ENCODE results near the gene RLN3.

DNA sequence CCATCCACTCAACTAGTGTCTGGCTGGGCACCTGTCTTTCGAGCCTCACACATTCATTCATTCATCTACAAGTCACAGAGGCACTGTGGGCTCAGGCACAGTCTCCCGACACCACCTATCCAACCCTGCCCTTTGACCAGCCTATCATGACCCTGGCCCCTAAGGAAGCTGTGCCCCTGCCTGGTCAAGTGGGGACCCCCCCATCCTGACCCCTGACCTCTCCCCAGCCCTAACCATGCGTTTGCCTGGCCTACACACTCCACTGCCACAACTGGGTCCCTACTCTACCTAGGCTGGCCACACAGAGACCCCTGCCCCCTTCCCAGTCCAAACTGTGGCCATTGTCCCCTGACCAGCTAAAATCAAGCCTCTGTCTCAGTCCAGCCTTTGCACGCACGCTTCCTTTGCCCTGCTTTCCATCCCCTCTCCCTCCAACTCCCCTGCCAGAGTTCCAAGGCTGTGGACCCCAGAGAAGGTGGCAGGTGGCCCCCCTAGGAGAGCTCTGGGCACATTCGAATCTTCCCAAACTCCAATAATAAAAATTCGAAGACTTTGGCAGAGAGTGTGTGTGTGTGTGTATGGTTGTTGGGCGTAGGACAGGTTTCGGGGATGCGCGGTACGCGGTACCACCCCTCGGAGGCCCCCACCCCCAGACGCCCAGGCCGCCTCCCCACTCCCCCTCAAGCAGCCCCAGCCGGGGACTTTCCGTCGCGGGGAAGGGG lies 3.2 kb downstream of the RLN3 start:
- TF ChIP-seq, protein P1, sequence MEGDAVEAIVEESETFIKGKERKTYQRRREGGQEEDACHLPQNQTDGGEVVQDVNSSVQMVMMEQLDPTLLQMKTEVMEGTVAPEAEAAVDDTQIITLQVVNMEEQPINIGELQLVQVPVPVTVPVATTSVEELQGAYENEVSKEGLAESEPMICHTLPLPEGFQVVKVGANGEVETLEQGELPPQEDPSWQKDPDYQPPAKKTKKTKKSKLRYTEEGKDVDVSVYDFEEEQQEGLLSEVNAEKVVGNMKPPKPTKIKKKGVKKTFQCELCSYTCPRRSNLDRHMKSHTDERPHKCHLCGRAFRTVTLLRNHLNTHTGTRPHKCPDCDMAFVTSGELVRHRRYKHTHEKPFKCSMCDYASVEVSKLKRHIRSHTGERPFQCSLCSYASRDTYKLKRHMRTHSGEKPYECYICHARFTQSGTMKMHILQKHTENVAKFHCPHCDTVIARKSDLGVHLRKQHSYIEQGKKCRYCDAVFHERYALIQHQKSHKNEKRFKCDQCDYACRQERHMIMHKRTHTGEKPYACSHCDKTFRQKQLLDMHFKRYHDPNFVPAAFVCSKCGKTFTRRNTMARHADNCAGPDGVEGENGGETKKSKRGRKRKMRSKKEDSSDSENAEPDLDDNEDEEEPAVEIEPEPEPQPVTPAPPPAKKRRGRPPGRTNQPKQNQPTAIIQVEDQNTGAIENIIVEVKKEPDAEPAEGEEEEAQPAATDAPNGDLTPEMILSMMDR (IDR thresholded peaks at IDR 0.05) = no peak
- TF ChIP-seq POLR2A (IDR thresholded peaks at IDR 0.05; ENCODE audit: low read depth) = no peak

All from esophagus muscularis mucosa (tissue), 3 donors.